Activated CD8-positive, alpha-beta memory T cell treated with anti-CD3 and anti-CD28 coated beads, Interleukin-2, amount 10 ng/mL, durations not matched to agents 7 days and 5 days (primary cell): ENCODE results near the gene TDP1. TPM values are rescaled to one million over a fixed set of nuclear protein-coding genes. Genes with fewer than 3 reads are reported as not detected.

ENCODE experiments used
- ATAC-seq: fragments of 150-1000 bp; cut with Tn5 transposase; one replicate; pipeline ENCODE4 v1.10.0; 2021; ENCODE audit warnings: moderate library complexity
- CTCF ChIA-PET: fragments of 350-600 bp; sonication (Branson Sonifier 250); formaldehyde crosslinking; loops from one replicate; lab custom pipeline; 2021; ENCODE audit warnings: antibody characterized with exemption; lab: Charles Lee
- DNase-seq: peaks from one replicate; pipeline ENCODE4 v3.0.0-alpha.2; 2020
- H3K27ac Mint-ChIP-seq: one replicate; pipeline ENCODE4 v1.8.0; 2021; ENCODE audit warnings: mild to moderate bottlenecking, mixed read lengths
- H3K27me3 Mint-ChIP-seq: one replicate; pipeline ENCODE4 v1.8.0; 2021; ENCODE audit warnings: mixed read lengths
- H3K36me3 Mint-ChIP-seq: one replicate; pipeline ENCODE4 v1.8.0; 2021; ENCODE audit warnings: mild to moderate bottlenecking, mixed read lengths
- H3K4me1 Mint-ChIP-seq: one replicate; pipeline ENCODE4 v1.8.0; 2021; ENCODE audit warnings: mixed read lengths
- H3K4me3 Mint-ChIP-seq: one replicate; pipeline ENCODE4 v1.8.0; 2021; ENCODE audit warnings: mild to moderate bottlenecking, moderate library complexity, mixed read lengths
- H3K9me3 Mint-ChIP-seq: one replicate; pipeline ENCODE4 v1.8.0; 2022; ENCODE audit warnings: low read depth, mixed read lengths
- total RNA-seq, 2 experiments: library from RNA; stranded (reverse); gene quantifications; one replicate each; pipeline ENCODE4 v1.2.3, GENCODE V29; 2021

TDP1 gene
- 10 to 100 TPM; 83.8 to 90.3 TPM for total RNA-seq

DNA sequence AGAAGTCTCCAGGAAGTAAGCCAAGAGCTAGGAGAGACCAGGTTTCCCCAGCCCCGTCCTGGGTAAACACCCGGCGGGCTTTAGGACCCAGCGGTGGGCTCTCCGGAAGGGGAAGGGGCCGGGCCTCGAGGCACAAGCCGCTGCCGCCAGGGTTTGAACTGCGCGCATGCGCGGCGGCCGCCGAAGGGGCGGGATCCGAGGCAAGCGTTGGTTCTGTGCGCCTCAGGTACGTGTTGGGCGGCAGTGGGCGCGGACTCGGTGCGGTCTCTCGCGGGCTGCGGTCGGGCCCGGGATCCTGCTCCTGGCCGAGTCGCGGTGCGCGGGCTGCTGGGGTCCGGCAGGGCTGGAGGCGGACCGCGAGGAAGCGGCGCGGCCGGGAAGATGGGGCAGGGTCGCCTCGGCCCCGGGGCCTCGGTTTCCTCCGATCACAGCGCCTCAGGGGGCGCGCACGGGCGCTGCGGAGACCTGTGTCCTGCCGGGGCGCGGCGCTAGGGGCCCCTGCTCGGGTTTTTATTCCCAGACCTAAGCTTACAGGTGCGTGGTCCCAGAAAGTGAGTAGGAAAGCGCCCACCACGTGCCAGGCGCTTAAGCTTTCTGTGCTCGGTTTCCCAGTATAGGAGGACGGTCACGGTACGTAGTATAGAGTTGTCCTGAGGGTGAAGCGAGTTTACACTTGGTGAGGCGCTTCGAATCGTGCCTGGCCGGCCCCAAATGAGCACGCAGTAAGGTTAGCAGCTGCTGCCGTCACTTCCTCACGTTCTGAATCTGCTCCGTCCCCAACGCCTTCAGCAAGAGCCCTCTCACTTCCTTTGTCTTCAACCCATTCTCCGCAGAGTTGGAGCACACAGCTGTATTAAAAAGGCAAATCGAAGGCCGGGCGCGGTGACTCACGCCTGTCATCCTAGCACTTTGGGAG lies at the start of gene TDP1:
TDP1 (plus strand) TSS at position 183 of the 916 bp plus-strand sequence. CDS start 7,188 bp downstream, outside the sequence.
- CTCF ChIA-PET, result interaction anchor here (0.5 to 10.6 kb wide), 6 partner anchors 10 to 1024 kb away, joined by 3 to 81 read pairs (median 6); no protein-coding TSS in a partner anchor
- Mint-ChIP-seq H3K36me3 (peaks cover 40% of the 10 kb centered on the region), H3K27me3 (no peaks in the 10 kb centered on the region), H3K9me3 (no peaks in the 10 kb centered on the region), H3K27ac (peak within 1 kb of the TSS; percentile 98), H3K4me3 (peak within 1 kb of the TSS; percentile 93), H3K4me1 (peaks cover 57% of the 10 kb centered on the region)
- DNase-seq, result peak; percentile 98
- peak; percentile 67 for ATAC-seq

DNA sequence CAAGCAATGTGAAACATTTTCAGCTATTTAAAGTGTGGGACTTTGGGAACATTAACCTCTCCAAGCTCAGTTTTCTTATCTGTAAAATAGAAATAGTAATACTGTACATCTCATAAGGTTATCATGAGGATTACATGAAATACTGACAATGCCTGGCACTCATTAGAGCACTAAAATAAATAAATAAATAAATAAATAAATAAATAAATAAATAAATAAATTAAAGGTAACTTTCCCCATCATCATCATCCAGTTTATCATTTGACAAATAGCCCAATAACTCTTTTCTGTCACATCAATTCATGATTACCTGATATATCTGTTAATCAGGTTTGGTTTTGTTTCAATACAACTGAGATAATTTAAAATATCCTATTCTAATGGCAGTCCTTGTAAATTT lies 49.7 kb upstream of the TDP1 start:
- ATAC-seq (no peak), DNase-seq (no peak)
- Mint-ChIP-seq H3K36me3 (no peaks in the 10 kb centered on the region), H3K4me3 (no peak overlapping the region), H3K27ac (no peak overlapping the region), H3K4me1 (peaks cover 14% of the 10 kb centered on the region), H3K27me3 (peaks cover 1% of the 10 kb centered on the region), H3K9me3 (no peaks in the 10 kb centered on the region)
- CTCF ChIA-PET, result interaction anchor here (1.5 to 1.6 kb wide), 2 partner anchors 19 to 879 kb away, joined by 3 read pairs; no protein-coding TSS in a partner anchor

DNA sequence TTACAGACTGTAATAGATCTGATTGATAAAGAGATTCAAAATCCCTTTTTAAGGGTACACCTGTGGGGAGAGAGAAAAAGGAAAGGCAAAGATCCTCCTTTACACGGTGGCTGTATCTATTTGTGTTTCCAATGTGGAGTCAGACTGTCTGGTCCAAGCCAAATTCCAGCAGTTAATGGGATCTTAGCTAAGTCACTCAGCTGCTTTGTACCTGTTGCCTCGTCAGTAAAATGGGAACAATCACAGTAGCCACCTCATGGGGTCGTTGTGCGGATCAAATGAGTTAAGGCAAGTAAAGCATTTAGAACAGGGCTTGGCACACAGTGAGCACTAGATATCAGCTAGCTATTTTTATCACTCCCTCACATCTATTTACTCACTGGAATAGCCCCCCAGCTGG lies 48.1 kb upstream of the TDP1 start:
- no peak for DNase-seq
- H3K9me3 Mint-ChIP-seq, result no peaks in the 10 kb centered on the region
- CTCF ChIA-PET, result interaction anchor here (0.7 kb wide), 1 partner anchor 13 kb away, joined by 3 read pairs; no protein-coding TSS in a partner anchor
- H3K27ac Mint-ChIP-seq, result no peak overlapping the region
- peaks cover 8% of the 10 kb centered on the region for H3K27me3 Mint-ChIP-seq
- peaks cover 14% of the 10 kb centered on the region for H3K4me1 Mint-ChIP-seq
- H3K36me3 Mint-ChIP-seq, result no peaks in the 10 kb centered on the region
- ATAC-seq, result no peak
- no peak overlapping the region for H3K4me3 Mint-ChIP-seq

DNA sequence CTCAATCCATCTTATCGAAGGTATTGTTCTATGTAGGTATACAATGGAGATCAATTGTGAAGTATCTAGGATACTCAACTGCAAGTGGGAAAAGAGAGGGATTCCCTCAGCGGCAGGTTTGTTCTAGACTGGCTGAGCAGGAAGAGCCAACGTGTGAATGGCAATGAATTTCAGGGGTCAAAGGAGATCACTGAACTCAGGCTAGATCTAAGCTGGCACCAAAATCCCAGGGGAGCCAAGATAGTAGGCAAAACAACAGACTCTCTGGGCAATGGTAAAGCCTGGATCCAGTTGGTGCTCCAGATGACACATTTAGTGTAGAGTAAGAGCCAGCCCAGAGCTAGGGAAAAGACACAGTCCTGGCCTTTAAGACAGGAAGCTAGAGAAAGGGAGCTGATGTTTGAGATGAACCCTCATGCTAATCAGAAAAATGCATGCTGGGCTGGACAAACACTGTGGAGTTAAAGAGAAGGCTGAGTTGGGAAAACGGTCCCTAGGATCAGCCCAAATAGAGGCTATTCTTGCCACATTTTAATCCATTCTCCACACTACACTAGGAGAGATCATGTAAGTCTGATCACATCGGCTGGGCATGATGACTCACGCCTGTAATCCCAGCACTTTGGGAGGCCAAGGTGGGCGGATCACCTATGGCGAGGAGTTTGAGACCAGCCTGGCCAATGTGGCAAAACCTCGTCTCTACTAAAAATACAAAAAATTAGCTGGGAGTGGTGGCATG lies 46.8 kb upstream of the TDP1 start:
- no peaks in the 10 kb centered on the region for H3K9me3 Mint-ChIP-seq
- peaks cover 14% of the 10 kb centered on the region for H3K27me3 Mint-ChIP-seq
- no peak overlapping the region for H3K27ac Mint-ChIP-seq
- DNase-seq (no peak), ATAC-seq (no peak)
- H3K4me3 Mint-ChIP-seq, result no peak overlapping the region
- CTCF ChIA-PET, result no interaction called here
- H3K36me3 Mint-ChIP-seq, result no peaks in the 10 kb centered on the region
- H3K4me1 Mint-ChIP-seq, result peaks cover 5% of the 10 kb centered on the region

DNA sequence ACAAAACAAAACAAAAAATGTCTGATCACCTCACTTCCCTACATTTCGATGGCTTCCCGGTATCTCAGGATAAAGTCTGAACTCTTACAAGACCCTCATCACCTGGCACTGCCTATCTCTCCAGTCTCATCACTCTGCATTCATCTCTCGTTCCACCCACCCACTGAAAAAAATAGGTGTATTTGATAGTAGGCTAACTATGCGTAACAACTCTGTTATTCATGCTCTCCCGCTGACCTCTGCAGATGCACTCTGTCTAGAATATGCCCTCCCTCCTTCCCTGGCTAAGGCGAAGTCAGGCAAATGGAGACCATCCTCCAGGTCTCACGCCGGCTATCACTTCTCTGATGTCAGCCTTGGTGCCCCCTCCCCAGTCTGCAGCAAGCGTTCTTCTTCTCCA lies 46.1 kb upstream of the TDP1 start:
- Mint-ChIP-seq H3K4me1 (peaks cover 2% of the 10 kb centered on the region), H3K27ac (no peak overlapping the region), H3K9me3 (no peaks in the 10 kb centered on the region), H3K36me3 (no peaks in the 10 kb centered on the region), H3K4me3 (no peak overlapping the region), H3K27me3 (peaks cover 15% of the 10 kb centered on the region)
- ATAC-seq (no peak), DNase-seq (no peak)
- CTCF ChIA-PET, result interaction anchor here (1.6 kb wide), 1 partner anchor 883 kb away, joined by 8 read pairs; no protein-coding TSS in a partner anchor

DNA sequence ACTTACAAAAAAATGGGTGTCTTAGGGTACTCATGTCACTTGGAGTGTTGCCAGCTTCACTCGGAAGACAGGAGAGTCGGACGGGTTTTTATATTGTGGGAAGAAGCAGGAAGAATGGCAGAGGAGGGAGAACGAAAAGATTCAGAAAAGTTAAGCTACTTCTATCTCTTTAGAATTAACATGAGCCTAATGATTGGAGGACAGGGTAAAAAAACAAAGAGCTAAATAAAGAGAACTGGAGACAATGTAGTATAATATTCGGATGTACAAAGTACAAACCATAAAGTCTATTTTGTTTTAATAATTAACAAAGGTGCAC lies 45.1 kb upstream of the TDP1 start:
- Mint-ChIP-seq H3K36me3 (no peaks in the 10 kb centered on the region), H3K4me1 (peaks cover 1% of the 10 kb centered on the region), H3K27me3 (peaks cover 18% of the 10 kb centered on the region), H3K4me3 (no peak overlapping the region), H3K27ac (no peak overlapping the region), H3K9me3 (no peaks in the 10 kb centered on the region)
- ATAC-seq (no peak), DNase-seq (no peak)
- CTCF ChIA-PET, result interaction anchor here (1.6 kb wide), 1 partner anchor 884 kb away, joined by 8 read pairs; no protein-coding TSS in a partner anchor

DNA sequence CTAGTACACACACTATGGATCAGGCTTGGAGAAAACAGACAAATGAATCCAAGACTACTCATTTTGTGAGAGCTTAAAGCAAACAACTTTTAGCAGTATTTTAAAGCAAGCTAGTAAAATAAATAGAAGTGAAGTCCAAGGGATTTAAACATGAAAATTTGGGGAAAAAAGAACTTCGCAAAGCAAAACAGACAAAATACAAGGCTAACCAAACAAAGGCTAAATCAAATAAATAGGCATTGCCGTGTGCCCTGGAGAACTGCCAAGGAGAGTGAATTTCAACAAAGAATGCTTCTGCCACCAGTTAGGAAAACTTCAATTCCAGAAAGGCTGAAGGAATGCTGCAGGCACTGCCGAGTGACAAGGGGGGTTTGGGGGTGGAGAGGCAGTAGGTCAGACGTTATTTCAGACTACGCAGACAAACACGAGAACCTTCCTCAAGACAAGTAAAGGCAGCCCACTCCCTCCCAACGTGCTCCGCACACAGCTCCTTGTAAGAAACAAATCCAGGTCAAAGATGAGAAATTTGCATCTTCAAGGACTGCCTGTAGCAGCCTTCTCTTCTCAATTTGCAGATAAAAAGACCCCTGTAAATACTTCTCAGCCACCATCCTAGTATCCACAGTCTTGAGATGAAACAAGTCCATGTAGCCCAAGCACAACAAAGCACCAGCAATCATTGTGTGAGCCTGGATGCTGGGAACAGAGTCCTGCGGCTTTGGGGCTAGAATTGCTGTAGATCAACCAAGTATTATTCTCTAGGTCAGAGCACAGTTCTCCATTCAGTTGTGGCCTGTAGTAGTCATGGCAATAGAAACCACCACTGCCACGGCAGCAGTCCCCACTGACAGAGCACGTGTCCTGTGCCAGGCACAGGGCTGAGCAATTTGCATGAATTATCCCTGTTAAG lies 44.5 kb upstream of the TDP1 start:
- CTCF ChIA-PET, result interaction anchor here (1.6 to 3.9 kb wide), 2 partner anchors 884 kb away, joined by 8 to 22 read pairs; no protein-coding TSS in a partner anchor
- H3K27ac Mint-ChIP-seq, result no peak overlapping the region
- H3K9me3 Mint-ChIP-seq, result no peaks in the 10 kb centered on the region
- ATAC-seq (no peak), DNase-seq (no peak)
- no peaks in the 10 kb centered on the region for H3K4me1 Mint-ChIP-seq
- H3K36me3 Mint-ChIP-seq, result no peaks in the 10 kb centered on the region
- peaks cover 18% of the 10 kb centered on the region for H3K27me3 Mint-ChIP-seq
- H3K4me3 Mint-ChIP-seq, result no peak overlapping the region

DNA sequence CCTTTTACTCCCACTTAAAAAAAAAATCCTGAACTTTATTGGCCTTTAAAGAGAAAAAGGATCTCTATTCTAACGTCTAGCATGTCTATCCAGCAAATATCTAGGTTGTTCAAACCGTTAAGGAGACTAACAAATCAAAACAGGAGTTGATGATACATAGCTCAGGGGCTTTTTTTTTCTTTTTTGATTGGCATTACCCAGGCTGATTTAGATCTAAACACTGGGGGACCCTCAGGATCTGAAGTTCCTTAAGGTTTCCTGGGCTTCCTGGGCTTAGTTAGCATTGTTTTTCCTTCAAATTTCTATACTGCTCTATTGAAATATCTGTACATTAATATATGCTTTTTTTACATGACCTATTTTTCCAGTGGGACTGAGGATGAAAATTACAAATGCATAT lies 43.5 kb upstream of the TDP1 start:
- H3K27ac Mint-ChIP-seq, result no peak overlapping the region
- CTCF ChIA-PET, result interaction anchor here (3.9 kb wide), 1 partner anchor 885 kb away, joined by 22 read pairs; no protein-coding TSS in a partner anchor

DNA sequence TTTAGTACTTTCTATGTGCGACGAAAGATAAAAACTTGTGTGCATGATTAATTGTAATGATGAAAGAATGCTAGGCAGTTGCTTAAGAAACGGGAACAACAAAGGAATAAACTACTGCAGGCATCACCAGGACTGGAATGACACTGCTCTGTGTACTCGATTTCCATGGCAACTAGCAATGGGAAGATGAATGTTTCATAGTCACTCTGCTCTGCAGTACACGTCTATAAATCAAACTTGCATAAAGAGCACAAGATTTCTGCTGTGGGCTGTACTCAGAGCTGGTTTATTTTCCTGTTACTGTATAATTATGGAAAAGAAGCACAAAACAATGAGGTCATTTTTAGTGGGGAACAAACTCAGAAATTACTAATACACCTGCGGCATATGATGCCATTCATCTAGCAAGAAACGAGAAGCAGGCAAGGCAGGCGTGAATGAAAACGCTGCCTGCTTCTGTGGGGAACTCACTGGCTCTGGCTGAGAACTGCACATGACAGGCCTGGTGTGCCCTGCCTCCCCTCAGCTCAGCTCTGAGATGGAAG lies 43.0 kb upstream of the TDP1 start:
- Mint-ChIP-seq H3K9me3 (no peaks in the 10 kb centered on the region), H3K27me3 (peaks cover 18% of the 10 kb centered on the region), H3K27ac (no peak overlapping the region), H3K36me3 (no peaks in the 10 kb centered on the region), H3K4me1 (no peaks in the 10 kb centered on the region), H3K4me3 (no peak overlapping the region)
- ATAC-seq (no peak), DNase-seq (no peak)
- CTCF ChIA-PET, result interaction anchor here (0.8 to 3.9 kb wide), 3 partner anchors 32 to 885 kb away, joined by 3 to 22 read pairs (median 3); no protein-coding TSS in a partner anchor

More for the DNA sequence above, 43.5 kb upstream of the TDP1 start:
- Mint-ChIP-seq H3K4me1 (no peaks in the 10 kb centered on the region), H3K36me3 (no peaks in the 10 kb centered on the region), H3K27me3 (peaks cover 18% of the 10 kb centered on the region), H3K4me3 (no peak overlapping the region), H3K9me3 (no peaks in the 10 kb centered on the region)
- DNase-seq (no peak), ATAC-seq (no peak)

DNA sequence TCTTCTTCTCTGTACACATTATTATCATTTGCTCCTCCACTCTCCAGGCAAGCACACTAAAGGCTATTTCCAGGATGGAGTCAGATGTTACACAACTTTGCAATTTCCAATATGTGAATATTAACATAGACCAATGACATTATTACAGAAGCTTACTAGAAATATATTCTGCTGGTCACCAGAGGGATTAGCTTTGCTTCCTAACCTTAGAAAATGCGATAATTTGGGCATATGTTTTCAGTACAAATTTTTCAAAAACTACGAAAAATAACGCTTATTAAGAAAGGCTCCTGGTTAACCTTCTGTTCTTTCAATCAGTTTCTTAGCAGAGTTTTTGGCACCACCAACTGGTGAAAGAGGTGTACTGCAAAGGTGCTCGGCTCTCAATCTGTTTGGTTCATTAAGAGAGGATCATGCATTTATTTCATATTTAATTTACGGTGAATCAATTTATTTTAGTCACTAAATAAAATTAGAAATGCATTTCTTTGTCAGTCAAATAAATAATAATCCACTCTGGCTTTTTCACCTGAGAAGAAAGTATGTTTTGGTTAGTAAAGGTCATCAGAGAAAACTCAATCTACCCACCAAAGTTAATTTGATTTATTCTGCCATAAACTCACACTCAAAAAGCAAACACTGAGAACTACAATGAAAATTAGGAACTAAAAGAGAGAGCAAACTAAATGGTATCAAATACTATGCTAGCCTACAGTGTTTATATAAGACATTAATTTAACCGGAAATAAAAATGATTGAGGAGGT lies 40.4 kb upstream of the TDP1 start:
- Mint-ChIP-seq H3K9me3 (no peaks in the 10 kb centered on the region), H3K4me1 (no peaks in the 10 kb centered on the region), H3K27me3 (peaks cover 18% of the 10 kb centered on the region), H3K36me3 (no peaks in the 10 kb centered on the region), H3K27ac (no peak overlapping the region), H3K4me3 (no peak overlapping the region)
- ATAC-seq, result no peak
- peak; percentile 69 for DNase-seq
- CTCF ChIA-PET, result interaction anchor here (0.7 to 3.9 kb wide), 5 partner anchors 155 to 888 kb away, joined by 3 to 22 read pairs (median 3); no protein-coding TSS in a partner anchor

DNA sequence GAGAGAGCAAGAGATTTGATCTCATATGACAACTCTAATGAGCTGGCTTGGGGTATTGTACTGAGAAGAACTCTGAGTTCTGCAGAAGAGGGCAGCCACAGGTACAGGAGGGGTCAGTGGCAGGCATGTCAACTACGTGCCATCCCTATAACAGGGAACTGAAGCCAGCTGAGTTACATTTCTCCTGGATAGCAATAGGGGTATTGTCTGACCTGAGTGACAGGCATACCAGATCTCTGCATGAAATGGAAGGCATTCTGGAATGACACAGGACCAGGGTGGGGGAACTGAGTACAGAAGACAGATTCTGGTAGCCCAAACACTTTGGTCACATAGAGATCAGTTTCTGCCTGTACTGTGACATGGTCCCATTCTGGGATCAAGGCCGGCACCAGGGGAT lies 37.0 kb upstream of the TDP1 start:
- no peaks in the 10 kb centered on the region for H3K9me3 Mint-ChIP-seq
- H3K4me3 Mint-ChIP-seq, result no peak overlapping the region
- no peak for ATAC-seq
- no peak overlapping the region for H3K27ac Mint-ChIP-seq
- H3K27me3 Mint-ChIP-seq, result peaks cover 6% of the 10 kb centered on the region
- H3K36me3 Mint-ChIP-seq, result no peaks in the 10 kb centered on the region
- no peaks in the 10 kb centered on the region for H3K4me1 Mint-ChIP-seq
- DNase-seq, result no peak
- CTCF ChIA-PET, result no interaction called here

DNA sequence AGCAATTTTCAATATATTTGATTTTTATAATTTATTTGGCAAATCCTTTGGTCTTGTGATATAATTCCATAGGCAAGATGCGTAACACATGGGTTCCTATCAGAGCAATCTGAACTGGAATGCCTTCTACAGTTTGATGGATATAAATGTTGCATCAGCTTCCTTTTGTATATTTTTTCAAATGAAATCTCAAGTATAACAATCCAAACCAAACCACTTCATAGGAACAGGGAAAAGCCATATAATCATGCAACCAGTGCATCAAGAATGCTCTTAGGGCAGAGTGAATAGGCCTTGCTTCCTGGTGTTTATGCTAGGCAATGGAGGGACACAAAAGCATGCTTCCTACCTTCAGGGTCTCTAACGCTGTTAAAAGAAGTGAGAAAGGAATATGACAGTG lies 35.7 kb upstream of the TDP1 start:
- H3K36me3 Mint-ChIP-seq, result no peaks in the 10 kb centered on the region
- no peak for ATAC-seq
- CTCF ChIA-PET, result interaction anchor here (0.8 kb wide), 1 partner anchor 13 kb away, joined by 3 read pairs; no protein-coding TSS in a partner anchor
- no peak for DNase-seq
- no peaks in the 10 kb centered on the region for H3K4me1 Mint-ChIP-seq
- no peaks in the 10 kb centered on the region for H3K9me3 Mint-ChIP-seq
- H3K27ac Mint-ChIP-seq, result no peak overlapping the region
- peaks cover 2% of the 10 kb centered on the region for H3K27me3 Mint-ChIP-seq
- no peak overlapping the region for H3K4me3 Mint-ChIP-seq
